Dendritic cell treated with granulocyte-macrophage colony-stimulating factor and Interleukin-4, amounts not matched to agents 40 ng/mL and 50 ng/mL, for 4 days (primary cell): ENCODE measurements around the gene KIAA1191.

ENCODE experiments used
- H3K27ac Mint-ChIP-seq: one replicate; pipeline ENCODE4 v1.8.0; 2022; ENCODE audit warnings: mild to moderate bottlenecking, mixed read lengths
- H3K27me3 Mint-ChIP-seq: one replicate; pipeline ENCODE4 v1.8.0; 2022; ENCODE audit warnings: mild to moderate bottlenecking, mixed read lengths
- H3K36me3 Mint-ChIP-seq: one replicate; pipeline ENCODE4 v1.8.0; 2022; ENCODE audit warnings: low read depth, mixed read lengths
- H3K4me1 Mint-ChIP-seq: one replicate; pipeline ENCODE4 v1.8.0; 2022; ENCODE audit warnings: low read depth, mixed read lengths
- H3K4me3 Mint-ChIP-seq: one replicate; pipeline ENCODE4 v1.8.0; 2022; ENCODE audit warnings: mild to moderate bottlenecking, moderate library complexity, mixed read lengths
- H3K9me3 Mint-ChIP-seq: one replicate; pipeline ENCODE4 v1.8.0; 2022; ENCODE audit warnings: mixed read lengths
- intact Hi-C: fragments of 100-400 bp; cut with micrococcal nuclease; formaldehyde crosslinking; loops from one replicate; pipeline ENCODE4 v1.15.0; 2022

Gene KIAA1191

GRCh38 chr5:176384366-176384930 is 22.9 kb upstream of the KIAA1191 start:
- H3K4me3 Mint-ChIP-seq: no peak overlapping the region
- H3K36me3 Mint-ChIP-seq: peaks cover 75% of the 10 kb centered on the region
- peaks cover 42% of the 10 kb centered on the region for H3K4me1 Mint-ChIP-seq
- H3K27me3 Mint-ChIP-seq: no peaks in the 10 kb centered on the region
- intact Hi-C loops: loop anchor here (10.0 kb wide), 1 partner anchor 150 kb away; the partner anchor contains the start of gene RNF44
- peak overlapping the region; percentile 13 for H3K27ac Mint-ChIP-seq
- no peaks in the 10 kb centered on the region for H3K9me3 Mint-ChIP-seq

GRCh38 chr5:176383961-176384360 is 22.4 kb upstream of the KIAA1191 start:
- Mint-ChIP-seq H3K27ac (no peak overlapping the region), H3K4me3 (no peak overlapping the region), H3K27me3 (no peaks in the 10 kb centered on the region), H3K4me1 (peaks cover 42% of the 10 kb centered on the region), H3K36me3 (peaks cover 70% of the 10 kb centered on the region), H3K9me3 (no peaks in the 10 kb centered on the region)
- intact Hi-C loops: loop anchor here (10.0 kb wide), 1 partner anchor 151 kb away; the partner anchor contains the start of gene RNF44

DNA sequence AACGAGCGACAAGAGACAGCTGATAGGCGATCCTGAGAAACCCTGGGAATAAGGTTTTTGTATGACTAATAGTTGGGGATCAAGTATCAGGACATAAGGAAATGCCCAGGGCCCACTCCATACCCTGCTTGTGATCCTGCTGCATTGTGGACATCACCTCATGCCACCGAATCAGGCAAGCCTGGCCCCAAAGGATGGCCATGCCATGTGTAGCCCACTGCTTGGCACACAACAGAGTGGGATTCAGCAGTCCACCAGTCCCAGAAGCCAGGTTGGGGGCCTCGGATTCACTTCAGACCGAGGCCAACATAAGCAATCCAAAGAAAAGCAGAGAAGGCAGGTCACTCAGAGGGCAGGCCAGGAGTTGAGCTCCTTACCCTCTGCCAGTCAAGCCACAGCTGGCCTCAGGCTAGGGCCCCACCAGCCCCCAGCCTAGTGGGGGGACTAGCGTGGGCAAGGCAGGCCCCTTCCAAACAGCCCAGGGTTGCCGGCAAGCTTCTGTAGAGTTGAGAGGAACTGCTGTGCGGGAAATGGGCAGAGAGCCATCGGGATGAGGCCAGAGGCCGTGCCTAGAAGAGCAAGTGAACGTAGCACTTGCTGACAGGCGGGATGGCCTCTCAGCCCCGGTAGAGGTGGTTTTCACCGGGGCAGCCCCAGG is 21.8 kb upstream of the KIAA1191 start:
- H3K9me3 Mint-ChIP-seq: no peaks in the 10 kb centered on the region
- no peak overlapping the region for H3K4me3 Mint-ChIP-seq
- intact Hi-C loops: loop anchor here (10.0 kb wide), 1 partner anchor 151 kb away; the partner anchor contains the start of gene RNF44
- H3K4me1 Mint-ChIP-seq: peaks cover 42% of the 10 kb centered on the region
- H3K27me3 Mint-ChIP-seq: no peaks in the 10 kb centered on the region
- H3K36me3 Mint-ChIP-seq: peaks cover 64% of the 10 kb centered on the region
- H3K27ac Mint-ChIP-seq: no peak overlapping the region

- H3K4me3 Mint-ChIP-seq: no peak overlapping the region
- no peaks in the 10 kb centered on the region for H3K9me3 Mint-ChIP-seq
- no peaks in the 10 kb centered on the region for H3K27me3 Mint-ChIP-seq
- peaks cover 58% of the 10 kb centered on the region for H3K36me3 Mint-ChIP-seq
- H3K4me1 Mint-ChIP-seq: peaks cover 38% of the 10 kb centered on the region
- H3K27ac Mint-ChIP-seq: no peak overlapping the region
- intact Hi-C loops: loop anchor here (10.0 kb wide), 1 partner anchor 152 kb away; the partner anchor contains the start of gene RNF44
Observed at GRCh38 chr5:176382721-176383120, 21.2 kb upstream of the KIAA1191 start.

- H3K4me3 Mint-ChIP-seq: no peak overlapping the region
- H3K9me3 Mint-ChIP-seq: no peaks in the 10 kb centered on the region
- H3K27ac Mint-ChIP-seq: no peak overlapping the region
- peaks cover 51% of the 10 kb centered on the region for H3K36me3 Mint-ChIP-seq
- no peaks in the 10 kb centered on the region for H3K27me3 Mint-ChIP-seq
- peaks cover 30% of the 10 kb centered on the region for H3K4me1 Mint-ChIP-seq
- intact Hi-C loops: loop anchor here (10.0 kb wide), 1 partner anchor 153 kb away; the partner anchor contains the start of gene RNF44
Observed at GRCh38 chr5:176381979-176382378, 20.4 kb upstream of the KIAA1191 start.

GRCh38 chr5:176381423-176381822 is 19.9 kb upstream of the KIAA1191 start:
- peaks cover 25% of the 10 kb centered on the region for H3K4me1 Mint-ChIP-seq
- H3K27me3 Mint-ChIP-seq: no peaks in the 10 kb centered on the region
- intact Hi-C loops: loop anchor here (10.0 kb wide), 1 partner anchor 153 kb away; the partner anchor contains the start of gene RNF44
- no peak overlapping the region for H3K27ac Mint-ChIP-seq
- H3K36me3 Mint-ChIP-seq: peaks cover 46% of the 10 kb centered on the region
- no peak overlapping the region for H3K4me3 Mint-ChIP-seq
- H3K9me3 Mint-ChIP-seq: no peaks in the 10 kb centered on the region

GRCh38 chr5:176379881-176380280 is 18.3 kb upstream of the KIAA1191 start:
- Mint-ChIP-seq H3K4me1 (peaks cover 11% of the 10 kb centered on the region), H3K36me3 (peaks cover 33% of the 10 kb centered on the region), H3K9me3 (no peaks in the 10 kb centered on the region), H3K27me3 (no peaks in the 10 kb centered on the region), H3K27ac (no peak overlapping the region), H3K4me3 (no peak overlapping the region)
- intact Hi-C loops: loop anchor here (10.0 kb wide), 1 partner anchor 155 kb away; the partner anchor contains the start of gene RNF44

DNA sequence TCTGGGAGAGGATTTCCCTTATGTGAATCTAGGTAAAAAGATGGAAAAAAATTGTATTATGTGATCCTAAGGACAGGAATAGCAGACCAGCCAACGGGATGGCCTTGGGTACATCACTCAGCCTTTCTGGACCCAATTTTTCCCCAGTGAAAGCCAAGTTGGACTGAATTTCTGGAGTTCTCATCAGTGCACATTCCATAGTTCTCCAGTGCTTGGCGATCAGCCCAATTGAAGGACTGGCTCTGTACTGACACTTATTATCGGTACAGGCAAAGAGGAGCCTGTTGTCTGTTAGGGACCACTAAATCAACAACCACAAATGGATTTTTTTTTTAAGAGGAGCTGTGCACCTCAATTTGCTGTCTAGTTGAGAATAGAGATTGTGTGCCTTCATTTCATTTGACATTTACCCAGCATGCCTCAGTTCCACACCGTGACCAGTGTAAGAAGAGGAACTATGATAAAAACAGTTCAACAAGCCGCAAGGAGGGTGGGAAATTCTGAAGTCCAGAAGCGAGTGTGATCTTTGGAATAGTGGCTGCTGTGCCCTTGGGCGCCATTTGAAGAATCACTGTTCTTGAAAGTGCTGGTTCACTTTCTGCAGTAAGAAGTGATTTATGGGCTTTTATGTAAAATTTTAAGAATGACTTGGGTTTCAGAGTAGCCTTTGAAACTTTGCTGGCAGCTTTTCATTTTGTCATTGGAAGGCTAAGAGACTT is 11.7 kb upstream of the KIAA1191 start:
- peaks cover 18% of the 10 kb centered on the region for H3K36me3 Mint-ChIP-seq
- no peaks in the 10 kb centered on the region for H3K9me3 Mint-ChIP-seq
- no peak overlapping the region for H3K4me3 Mint-ChIP-seq
- no peak overlapping the region for H3K27ac Mint-ChIP-seq
- H3K4me1 Mint-ChIP-seq: peaks cover 20% of the 10 kb centered on the region
- H3K27me3 Mint-ChIP-seq: no peaks in the 10 kb centered on the region
- intact Hi-C loops: no loop called here

GRCh38 chr5:176371621-176372539 is 10.3 kb upstream of the KIAA1191 start:
- Mint-ChIP-seq H3K36me3 (peaks cover 32% of the 10 kb centered on the region), H3K27ac (peak overlapping the region; percentile 69), H3K27me3 (peaks cover 13% of the 10 kb centered on the region), H3K9me3 (no peaks in the 10 kb centered on the region), H3K4me3 (no peak overlapping the region), H3K4me1 (peaks cover 29% of the 10 kb centered on the region)
- intact Hi-C loops: no loop called here

GRCh38 chr5:176369934-176370711 is 8.6 kb upstream of the KIAA1191 start:
- intact Hi-C loops: no loop called here
- Mint-ChIP-seq H3K27me3 (peaks cover 23% of the 10 kb centered on the region), H3K9me3 (no peaks in the 10 kb centered on the region), H3K36me3 (peaks cover 37% of the 10 kb centered on the region), H3K4me1 (peaks cover 29% of the 10 kb centered on the region), H3K4me3 (no peak overlapping the region), H3K27ac (no peak overlapping the region)

- peaks cover 37% of the 10 kb centered on the region for H3K36me3 Mint-ChIP-seq
Observed at GRCh38 chr5:176368726-176369125, 7.2 kb upstream of the KIAA1191 start.

GRCh38 chr5:176366232-176366894 is 4.8 kb upstream of the KIAA1191 start:
- H3K4me3 Mint-ChIP-seq: peak overlapping the region; percentile 53
- intact Hi-C loops: no loop called here
- no peak overlapping the region for H3K27ac Mint-ChIP-seq
- H3K4me1 Mint-ChIP-seq: peaks cover 24% of the 10 kb centered on the region
- peaks cover 42% of the 10 kb centered on the region for H3K27me3 Mint-ChIP-seq
- H3K36me3 Mint-ChIP-seq: peaks cover 41% of the 10 kb centered on the region
- no peaks in the 10 kb centered on the region for H3K9me3 Mint-ChIP-seq

More at GRCh38 chr5:176368726-176369125, 7.2 kb upstream of the KIAA1191 start:
- Mint-ChIP-seq H3K4me1 (peaks cover 33% of the 10 kb centered on the region), H3K9me3 (no peaks in the 10 kb centered on the region), H3K4me3 (no peak overlapping the region), H3K27ac (no peak overlapping the region), H3K27me3 (peaks cover 36% of the 10 kb centered on the region)
- intact Hi-C loops: no loop called here
